H1 (cell line): ENCODE data around the gene PTCHD1. TPM values are rescaled to one million over a fixed set of nuclear protein-coding genes. Genes with fewer than 3 reads are reported as not detected.

Experiments
- ATF3 ChIP-seq: IDR thresholded peaks from 2 replicates; pipeline ENCODE4 v1.6.1; 2011; ENCODE audit warnings: low read depth, mild to moderate bottlenecking, low read length; ENCODE audit not compliant: insufficient read depth
- polyA plus RNA-seq, 7 experiments: library from polyadenylated mRNA; depleted of rRNA in 3 of 7; stranded (reverse) in 5 of 7; unstranded in 2 of 7; fragments of >200 nt in 5 of 7; fragments of 200-250 nt in 2 of 7; gene quantifications; 1 replicate in 5 of 7; 2 replicates in 1 of 7; 4 replicates in 1 of 7; pipeline versions ENCODE4 v1.2.1 to v1.2.3, GENCODE V29; 2011 to 2013; ENCODE audit warnings: missing spikeins in 2 of 7, mixed read lengths in 2 of 7
- total RNA-seq: library from RNA; stranded (reverse); fragmentation: NEBNext Ultra II Directional; extraction: Animal tissue kit (Norgen Biotek cat#: 25700); gene quantifications from 2 replicates; pipeline ENCODE4 v1.2.1, GENCODE V29; 2021

PTCHD1 gene
- total and polyA plus RNA-seq, 2 of the 8 experiments (the other 6 are each of a cell fraction or from before 2014, with no cell fraction given): 0.53 to 2.4 TPM

GRCh38 chrX:23392195-23392594 is 57.5 kb downstream of the PTCHD1 start (continued):
- TF ChIP-seq ATF3: no peak
